Endodermal cell (in vitro differentiated cells): ENCODE data around the gene TSHZ2. TPM values are rescaled to one million over a fixed set of nuclear protein-coding genes. Genes with fewer than 3 reads are reported as not detected.

Experiments used
- DNase-seq: peaks from one replicate; pipeline ENCODE4 v3.0.0-alpha.2; 2017
- H3K27ac ChIP-seq: 2 replicates; pipeline ENCODE4 v1.5.1; 2013; ENCODE audit warnings: mild to moderate bottlenecking, low read depth, low read length, moderate library complexity
- H3K27me3 ChIP-seq: 2 replicates; pipeline ENCODE4 v1.6.1; 2013; ENCODE audit warnings: mild to moderate bottlenecking, low read length, moderate library complexity; ENCODE audit not compliant: insufficient read depth, control insufficient read depth, poor library complexity, severe bottlenecking
- H3K36me3 ChIP-seq: 2 replicates; pipeline ENCODE4 v1.7.0; 2013; ENCODE audit warnings: mild to moderate bottlenecking, low read length, moderate library complexity; ENCODE audit not compliant: control insufficient read depth, insufficient read depth
- H3K4me1 ChIP-seq: one replicate; pipeline ENCODE4 v1.7.0; 2013; ENCODE audit warnings: low read length; ENCODE audit not compliant: control insufficient read depth, insufficient read depth
- H3K4me3 ChIP-seq: 2 replicates; pipeline ENCODE4 v1.5.1; 2013; ENCODE audit warnings: mild to moderate bottlenecking, low read length, moderate library complexity
- H3K9ac ChIP-seq: 2 replicates; pipeline ENCODE4 v1.6.1; 2013; ENCODE audit warnings: mild to moderate bottlenecking, low read length, moderate library complexity; ENCODE audit not compliant: poor library complexity, severe bottlenecking; ENCODE audit errors: extremely low read depth
- H3K9me3 ChIP-seq: 2 replicates; pipeline ENCODE4 v1.6.1; 2013; ENCODE audit warnings: mild to moderate bottlenecking, low read length, moderate library complexity; ENCODE audit not compliant: control insufficient read depth
- H3K27ac Mint-ChIP-seq: 2 replicates; pipeline ENCODE4 v1.8.0; 2020; ENCODE audit warnings: mixed read lengths
- H3K27me3 Mint-ChIP-seq: 2 replicates; pipeline ENCODE4 v1.8.0; 2021; ENCODE audit warnings: mild to moderate bottlenecking, mixed read lengths; ENCODE audit not compliant: insufficient read depth
- H3K36me3 Mint-ChIP-seq: 2 replicates; pipeline ENCODE4 v1.8.0; 2020; ENCODE audit warnings: low read depth, mixed read lengths
- H3K4me1 Mint-ChIP-seq: 2 replicates; pipeline ENCODE4 v1.8.0; 2020; ENCODE audit warnings: mixed read lengths
- H3K4me3 Mint-ChIP-seq: 2 replicates; pipeline ENCODE4 v1.8.0; 2020; ENCODE audit warnings: mild to moderate bottlenecking, moderate library complexity, mixed read lengths
- H3K9me3 Mint-ChIP-seq: 2 replicates; pipeline ENCODE4 v1.8.0; 2020; ENCODE audit warnings: mild to moderate bottlenecking, mixed read lengths
- WGBS, 2 experiments: methylation state at CpG; one replicate each; pipeline versions ENCODE4 v1.1.5 to v1.1.7; 2013; ENCODE audit warnings: missing lambda C conversion rate in 2 of 2, mixed read lengths in 1 of 2; ENCODE audit not compliant: insufficient coverage in 1 of 2, insufficient read length in 1 of 2; 5-methylcytosine and 5-hydroxymethylcytosine counted together
- total RNA-seq, 2 donors: library from RNA; stranded (reverse); fragmentation: NEBNext Ultra II Directional in 1 of 2; extraction: Animal tissue kit (Norgen Biotek cat#: 25700) in 1 of 2; gene quantifications; 2 replicates in 1 of 2; 3 replicates in 1 of 2; pipeline ENCODE4 v1.2.1, GENCODE V29; 2021
- TF ChIP-seq, protein P1 (sequence below): fragments of 200-600 bp; sonication (generic); conservative IDR thresholded peaks from 2 replicates; pipeline ENCODE4 v1.5.0; 2021; ENCODE audit warnings: antibody characterized with exemption, mild to moderate bottlenecking

Gene TSHZ2
- total RNA-seq, 2 donors from 2014 or later = 0.07 to 0.31 TPM

DNA sequence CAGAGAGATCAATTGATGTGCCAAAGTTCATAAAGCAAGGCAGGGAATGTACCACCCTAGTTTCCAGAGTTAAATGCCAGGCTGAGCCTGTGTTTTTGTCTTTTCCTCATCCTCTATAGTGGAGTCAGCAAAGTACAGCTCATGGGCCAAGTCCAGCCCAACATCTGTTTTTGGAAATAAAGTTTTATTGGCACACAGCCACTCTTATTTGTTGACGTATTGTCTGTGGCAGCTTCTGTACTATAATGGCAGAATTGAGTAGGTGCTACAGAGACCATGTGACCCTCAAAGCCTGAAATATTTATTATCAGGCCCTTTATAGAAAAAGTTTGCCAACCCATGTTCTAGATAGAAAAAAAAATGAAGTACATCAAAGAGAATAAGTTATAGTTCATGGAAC is 187.0 kb downstream of the TSHZ2 start:
- Histone ChIP-seq H3K4me1 (peaks cover 2% of the 10 kb centered on the region), H3K27me3 (no peaks in the 10 kb centered on the region), H3K36me3 (no peaks in the 10 kb centered on the region), H3K9ac (no peak overlapping the region), H3K9me3 (no peaks in the 10 kb centered on the region), H3K4me3 (no peak overlapping the region), H3K27ac (no peak overlapping the region)
- no peak for DNase-seq
- Mint-ChIP-seq H3K4me3 (no peak overlapping the region), H3K36me3 (no peaks in the 10 kb centered on the region), H3K27ac (no peak overlapping the region), H3K9me3 (no peaks in the 10 kb centered on the region), H3K4me1 (peaks cover 7% of the 10 kb centered on the region), H3K27me3 (no peaks in the 10 kb centered on the region)
- 91% methylated on average over 1 of the region's 1 CpG for WGBS, 2 experiments
- TF ChIP-seq, protein P1, sequence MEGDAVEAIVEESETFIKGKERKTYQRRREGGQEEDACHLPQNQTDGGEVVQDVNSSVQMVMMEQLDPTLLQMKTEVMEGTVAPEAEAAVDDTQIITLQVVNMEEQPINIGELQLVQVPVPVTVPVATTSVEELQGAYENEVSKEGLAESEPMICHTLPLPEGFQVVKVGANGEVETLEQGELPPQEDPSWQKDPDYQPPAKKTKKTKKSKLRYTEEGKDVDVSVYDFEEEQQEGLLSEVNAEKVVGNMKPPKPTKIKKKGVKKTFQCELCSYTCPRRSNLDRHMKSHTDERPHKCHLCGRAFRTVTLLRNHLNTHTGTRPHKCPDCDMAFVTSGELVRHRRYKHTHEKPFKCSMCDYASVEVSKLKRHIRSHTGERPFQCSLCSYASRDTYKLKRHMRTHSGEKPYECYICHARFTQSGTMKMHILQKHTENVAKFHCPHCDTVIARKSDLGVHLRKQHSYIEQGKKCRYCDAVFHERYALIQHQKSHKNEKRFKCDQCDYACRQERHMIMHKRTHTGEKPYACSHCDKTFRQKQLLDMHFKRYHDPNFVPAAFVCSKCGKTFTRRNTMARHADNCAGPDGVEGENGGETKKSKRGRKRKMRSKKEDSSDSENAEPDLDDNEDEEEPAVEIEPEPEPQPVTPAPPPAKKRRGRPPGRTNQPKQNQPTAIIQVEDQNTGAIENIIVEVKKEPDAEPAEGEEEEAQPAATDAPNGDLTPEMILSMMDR = no peak

DNA sequence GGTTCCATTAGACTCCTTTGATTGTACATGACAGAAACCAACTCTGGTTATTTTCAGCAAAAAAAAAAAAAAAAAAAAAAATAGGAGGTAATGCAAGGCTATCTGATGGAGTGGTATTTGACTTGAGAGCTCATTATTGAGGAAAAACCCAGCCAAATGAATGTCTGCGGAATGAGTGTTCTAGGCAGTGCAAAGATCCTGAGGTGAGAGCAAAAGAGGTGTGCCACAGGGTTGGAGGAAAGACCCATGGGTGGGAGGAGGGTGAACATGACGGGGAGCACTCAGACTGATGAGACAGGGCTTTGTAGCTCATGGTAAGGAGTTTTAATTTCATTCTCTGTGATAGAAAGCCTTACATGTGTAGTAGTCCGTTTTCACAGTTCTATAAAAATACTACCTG is 188.9 kb downstream of the TSHZ2 start:
- TF ChIP-seq, protein P1 = no peak
- no peaks in the 10 kb centered on the region for H3K36me3 Mint-ChIP-seq
- H3K9me3 Mint-ChIP-seq = no peaks in the 10 kb centered on the region
- H3K9me3 ChIP-seq = no peaks in the 10 kb centered on the region
- 95 to 100% methylated on average over 2 of the region's 3 CpGs for WGBS, 2 experiments
- peaks cover 7% of the 10 kb centered on the region for H3K4me1 Mint-ChIP-seq
- H3K27me3 Mint-ChIP-seq = no peaks in the 10 kb centered on the region
- H3K27ac ChIP-seq = no peak overlapping the region
- no peak overlapping the region for H3K4me3 Mint-ChIP-seq
- no peak overlapping the region for H3K9ac ChIP-seq
- no peak overlapping the region for H3K4me3 ChIP-seq
- H3K4me1 ChIP-seq = peaks cover 2% of the 10 kb centered on the region
- H3K27ac Mint-ChIP-seq = no peak overlapping the region
- H3K36me3 ChIP-seq = no peaks in the 10 kb centered on the region
- H3K27me3 ChIP-seq = no peaks in the 10 kb centered on the region
- DNase-seq = no peak

DNA sequence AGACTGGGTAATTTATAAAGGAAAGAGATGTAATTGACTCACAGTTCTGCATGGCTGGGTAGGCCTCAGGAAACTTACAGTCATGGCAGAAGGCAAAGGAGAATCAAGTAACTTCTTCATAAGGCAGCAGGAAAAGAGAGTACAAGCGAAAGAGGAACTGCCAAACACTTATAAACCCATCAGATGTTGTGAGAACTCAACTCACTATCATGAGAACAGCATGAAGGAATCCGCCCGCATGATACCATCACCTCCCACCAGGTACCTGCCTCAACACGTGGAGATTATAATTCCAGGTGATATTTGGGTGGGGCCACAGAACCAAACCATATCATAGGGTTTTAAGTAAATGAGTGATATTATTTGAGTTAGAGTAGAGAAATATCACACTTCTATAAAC is 189.3 kb downstream of the TSHZ2 start:
- H3K9ac ChIP-seq = no peak overlapping the region
- Mint-ChIP-seq H3K9me3 (no peaks in the 10 kb centered on the region), H3K36me3 (no peaks in the 10 kb centered on the region), H3K27ac (no peak overlapping the region), H3K4me3 (no peak overlapping the region), H3K4me1 (peaks cover 7% of the 10 kb centered on the region), H3K27me3 (no peaks in the 10 kb centered on the region)
- peaks cover 2% of the 10 kb centered on the region for H3K4me1 ChIP-seq
- DNase-seq = no peak
- TF ChIP-seq, protein P1 = no peak
- no peak overlapping the region for H3K4me3 ChIP-seq
- 94 to 100% methylated on average over 1 to 3 of the region's 4 CpGs for WGBS, 2 experiments
- H3K27ac ChIP-seq = no peak overlapping the region
- no peaks in the 10 kb centered on the region for H3K9me3 ChIP-seq
- H3K27me3 ChIP-seq = no peaks in the 10 kb centered on the region
- no peaks in the 10 kb centered on the region for H3K36me3 ChIP-seq
